GM23338 (cell line): ENCODE data around the gene LTBP2. TPM values are rescaled to one million over a fixed set of nuclear protein-coding genes. Genes with fewer than 3 reads are reported as not detected.

ENCODE experiments used
- ATAC-seq: fragments of 200-7000 bp; cut with Tn5 transposase; 3 replicates; pipeline ENCODE4 v1.9.1; 2020
- DNase-seq: peaks from one replicate; pipeline ENCODE4 v3.0.0-alpha.2; 2015; ENCODE audit warnings: low spot score
- H2AFZ ChIP-seq: fragments of 200-600 bp; sonication (generic); 2 replicates; pipeline ENCODE4 v1.8.0; 2016; ENCODE audit warnings: antibody characterized with exemption, mild to moderate bottlenecking, moderate library complexity
- H3F3A ChIP-seq: fragments of 200-600 bp; sonication (generic); replicated peaks from 2 replicates; pipeline ENCODE4 v1.8.0; 2017; ENCODE audit warnings: antibody characterized with exemption, mixed run types, low read depth
- H3K27ac ChIP-seq: fragments of 200-600 bp; sonication (generic); 2 replicates; pipeline ENCODE4 v1.6.1; 2016; ENCODE audit warnings: low read depth
- H3K27me3 ChIP-seq: fragments of 200-600 bp; sonication (generic); 2 replicates; pipeline ENCODE4 v1.8.0; 2016; ENCODE audit warnings: mild to moderate bottlenecking, mixed run types, moderate library complexity; ENCODE audit not compliant: insufficient read depth
- H3K36me3 ChIP-seq: fragments of 200-600 bp; sonication (generic); 2 replicates; pipeline ENCODE4 v1.8.0; 2016; ENCODE audit warnings: mild to moderate bottlenecking; ENCODE audit not compliant: insufficient read depth
- H3K4me1 ChIP-seq: fragments of 200-600 bp; sonication (generic); 2 replicates; pipeline ENCODE4 v1.8.0; 2016; ENCODE audit warnings: mild to moderate bottlenecking, moderate library complexity; ENCODE audit not compliant: insufficient read depth
- H3K4me2 ChIP-seq: fragments of 200-600 bp; sonication (generic); 2 replicates; pipeline ENCODE4 v1.7.1; 2017; ENCODE audit warnings: mixed run types
- H3K4me3 ChIP-seq: fragments of 200-600 bp; sonication (generic); 2 replicates; pipeline ENCODE4 v1.6.1; 2016; ENCODE audit warnings: mixed run types
- H3K79me2 ChIP-seq: fragments of 200-600 bp; sonication (generic); replicated peaks from 2 replicates; pipeline ENCODE4 v1.8.0; 2017; ENCODE audit warnings: mild to moderate bottlenecking; ENCODE audit not compliant: insufficient read depth
- H3K9me2 ChIP-seq: fragments of 200-600 bp; sonication (generic); 2 replicates; pipeline ENCODE4 v1.8.0; 2017; ENCODE audit not compliant: insufficient read depth
- H4K20me1 ChIP-seq: fragments of 200-600 bp; sonication (generic); replicated peaks from 2 replicates; pipeline ENCODE4 v1.8.0; 2017; ENCODE audit warnings: mild to moderate bottlenecking; ENCODE audit not compliant: insufficient read depth
- H3K27ac Mint-ChIP-seq: 2 replicates; pipeline ENCODE4 v1.8.0; 2020; ENCODE audit warnings: inconsistent platforms, mild to moderate bottlenecking, moderate library complexity, mixed read lengths
- H3K27me3 Mint-ChIP-seq: 3 replicates; pipeline ENCODE4 v1.8.0; 2022; ENCODE audit warnings: low read depth, mild to moderate bottlenecking, moderate library complexity, mixed read lengths, inconsistent platforms; ENCODE audit not compliant: insufficient read depth, poor library complexity
- H3K36me3 Mint-ChIP-seq: 3 replicates; pipeline ENCODE4 v1.8.0; 2021; ENCODE audit warnings: low read depth, mild to moderate bottlenecking, inconsistent platforms, moderate library complexity, mixed read lengths
- H3K4me1 Mint-ChIP-seq: 3 replicates; pipeline ENCODE4 v1.8.0; 2020; ENCODE audit warnings: mild to moderate bottlenecking, inconsistent platforms, mixed read lengths
- H3K4me3 Mint-ChIP-seq: 3 replicates; pipeline ENCODE4 v1.8.0; 2021; ENCODE audit warnings: moderate library complexity, mild to moderate bottlenecking, inconsistent platforms, mixed read lengths
- H3K9me3 Mint-ChIP-seq: 3 replicates; pipeline ENCODE4 v1.8.0; 2020; ENCODE audit warnings: moderate library complexity, mild to moderate bottlenecking, inconsistent platforms, mixed read lengths
- EZH2 ChIP-seq: fragments of 200-600 bp; sonication (generic); IDR thresholded peaks from one replicate; pipeline ENCODE4 v1.8.0; 2017; ENCODE audit warnings: antibody characterized with exemption, mild to moderate bottlenecking, low read depth; ENCODE audit not compliant: unreplicated experiment
- EZH2phosphoT487 ChIP-seq: fragments of 200-600 bp; sonication (generic); IDR thresholded peaks from one replicate; pipeline ENCODE4 v1.8.1; 2018; ENCODE audit warnings: antibody characterized with exemption; ENCODE audit not compliant: unreplicated experiment
- JUNB ChIP-seq: IDR thresholded peaks from one replicate; pipeline ENCODE4 v1.6.1; 2016; ENCODE audit warnings: antibody characterized with exemption; ENCODE audit not compliant: unreplicated experiment
- STAT1 ChIP-seq: IDR thresholded peaks from one replicate; pipeline ENCODE4 v1.6.1; 2016; ENCODE audit warnings: antibody characterized with exemption; ENCODE audit not compliant: unreplicated experiment
- ZNF331 ChIP-seq: fragments of 250-450 bp; sonication (Bioruptor Pico); IDR thresholded peaks from 2 replicates; pipeline ENCODE4 v1.5.0; 2020; ENCODE audit warnings: low read depth, mild to moderate bottlenecking, moderate library complexity
- polyA plus RNA-seq: library from polyadenylated mRNA; unstranded; fragments of >200 nt; fragmentation: Nextera tagmentation; extraction: Ambion mirVana; gene quantifications from 2 replicates; pipeline ENCODE4 v1.2.1, GENCODE V29; 2016
- total RNA-seq: library from RNA; depleted of rRNA; stranded (reverse); fragments of >200 nt; shearing (Covaris generic); gene quantifications from 2 replicates; pipeline ENCODE4 v1.2.3, GENCODE V29; 2014
- TF ChIP-seq, protein P1 (sequence below), 2 experiments: fragments of 200-600 bp in 1 of 2; sonication (generic) in 1 of 2; conservative IDR thresholded peaks; 2 replicates each; pipeline versions ENCODE4 v1.5.1 to v1.6.1; 2016 to 2017; ENCODE audit warnings: antibody characterized with exemption in 2 of 2, low read depth in 2 of 2, mild to moderate bottlenecking in 2 of 2, moderate library complexity in 1 of 2
- TF ChIP-seq, protein P2 (sequence below): IDR thresholded peaks from one replicate; pipeline ENCODE4 v1.6.1; 2018; ENCODE audit warnings: antibody characterized with exemption; ENCODE audit not compliant: unreplicated experiment
- TF ChIP-seq, protein P3 (sequence below): IDR thresholded peaks from 2 replicates; pipeline ENCODE4 v1.6.1; 2016; ENCODE audit warnings: antibody characterized with exemption
- TF ChIP-seq, protein P4 (sequence below): fragments of 250-450 bp; sonication (Bioruptor Pico); IDR thresholded peaks from 2 replicates; pipeline ENCODE4 v1.5.0; 2020; ENCODE audit warnings: mild to moderate bottlenecking, moderate library complexity

LTBP2 gene
- total and polyA plus RNA-seq, 2 experiments from 2014 or later = 0.27 to 0.49 TPM

DNA sequence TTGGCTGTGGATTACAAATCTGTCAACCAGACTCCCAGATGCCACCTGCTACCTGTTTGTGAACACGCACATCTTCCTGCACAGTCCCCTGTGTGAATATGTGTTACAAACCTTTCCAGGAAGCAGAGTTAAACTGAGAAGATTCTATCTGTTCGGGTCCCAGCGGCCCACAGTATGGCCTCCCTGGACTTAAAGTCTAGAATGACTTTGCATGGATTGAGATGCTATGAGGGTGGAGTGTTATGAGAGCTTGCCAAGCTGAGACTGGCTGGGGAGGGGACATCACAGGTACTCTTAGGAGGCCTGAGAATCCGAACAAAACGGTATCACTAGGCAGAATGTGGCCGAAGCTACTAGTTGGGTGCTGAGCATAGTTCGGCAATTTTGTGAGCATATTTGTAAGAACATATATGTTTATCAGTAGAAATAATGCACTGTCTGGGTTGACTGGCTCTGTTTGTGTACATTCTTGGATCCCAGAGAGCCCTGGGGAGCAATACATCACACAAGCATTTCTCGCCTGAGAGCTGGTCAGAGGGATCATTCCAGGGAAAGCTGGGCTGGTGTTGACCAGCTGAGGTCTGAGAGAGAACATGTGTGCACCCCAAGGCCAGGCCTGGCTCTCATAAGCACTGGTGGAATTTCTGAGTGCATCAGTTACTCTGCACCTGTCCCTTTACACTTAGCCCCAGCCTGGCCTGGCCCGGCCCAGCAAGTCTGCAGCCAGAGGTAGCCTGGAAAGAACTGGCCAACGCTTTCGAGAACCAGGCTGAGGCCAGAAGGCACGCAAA lies 29.8 kb upstream of the LTBP2 start (continued):
- no peak for TF ChIP-seq EZH2
- TF ChIP-seq, protein P1, sequence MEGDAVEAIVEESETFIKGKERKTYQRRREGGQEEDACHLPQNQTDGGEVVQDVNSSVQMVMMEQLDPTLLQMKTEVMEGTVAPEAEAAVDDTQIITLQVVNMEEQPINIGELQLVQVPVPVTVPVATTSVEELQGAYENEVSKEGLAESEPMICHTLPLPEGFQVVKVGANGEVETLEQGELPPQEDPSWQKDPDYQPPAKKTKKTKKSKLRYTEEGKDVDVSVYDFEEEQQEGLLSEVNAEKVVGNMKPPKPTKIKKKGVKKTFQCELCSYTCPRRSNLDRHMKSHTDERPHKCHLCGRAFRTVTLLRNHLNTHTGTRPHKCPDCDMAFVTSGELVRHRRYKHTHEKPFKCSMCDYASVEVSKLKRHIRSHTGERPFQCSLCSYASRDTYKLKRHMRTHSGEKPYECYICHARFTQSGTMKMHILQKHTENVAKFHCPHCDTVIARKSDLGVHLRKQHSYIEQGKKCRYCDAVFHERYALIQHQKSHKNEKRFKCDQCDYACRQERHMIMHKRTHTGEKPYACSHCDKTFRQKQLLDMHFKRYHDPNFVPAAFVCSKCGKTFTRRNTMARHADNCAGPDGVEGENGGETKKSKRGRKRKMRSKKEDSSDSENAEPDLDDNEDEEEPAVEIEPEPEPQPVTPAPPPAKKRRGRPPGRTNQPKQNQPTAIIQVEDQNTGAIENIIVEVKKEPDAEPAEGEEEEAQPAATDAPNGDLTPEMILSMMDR (conservative IDR thresholded peaks at IDR 0.05; ENCODE audit: low read depth in 2 of 2) = no peak
- no peak for TF ChIP-seq EZH2phosphoT487
- TF ChIP-seq JUNB = no peak
- TF ChIP-seq, protein P2, sequence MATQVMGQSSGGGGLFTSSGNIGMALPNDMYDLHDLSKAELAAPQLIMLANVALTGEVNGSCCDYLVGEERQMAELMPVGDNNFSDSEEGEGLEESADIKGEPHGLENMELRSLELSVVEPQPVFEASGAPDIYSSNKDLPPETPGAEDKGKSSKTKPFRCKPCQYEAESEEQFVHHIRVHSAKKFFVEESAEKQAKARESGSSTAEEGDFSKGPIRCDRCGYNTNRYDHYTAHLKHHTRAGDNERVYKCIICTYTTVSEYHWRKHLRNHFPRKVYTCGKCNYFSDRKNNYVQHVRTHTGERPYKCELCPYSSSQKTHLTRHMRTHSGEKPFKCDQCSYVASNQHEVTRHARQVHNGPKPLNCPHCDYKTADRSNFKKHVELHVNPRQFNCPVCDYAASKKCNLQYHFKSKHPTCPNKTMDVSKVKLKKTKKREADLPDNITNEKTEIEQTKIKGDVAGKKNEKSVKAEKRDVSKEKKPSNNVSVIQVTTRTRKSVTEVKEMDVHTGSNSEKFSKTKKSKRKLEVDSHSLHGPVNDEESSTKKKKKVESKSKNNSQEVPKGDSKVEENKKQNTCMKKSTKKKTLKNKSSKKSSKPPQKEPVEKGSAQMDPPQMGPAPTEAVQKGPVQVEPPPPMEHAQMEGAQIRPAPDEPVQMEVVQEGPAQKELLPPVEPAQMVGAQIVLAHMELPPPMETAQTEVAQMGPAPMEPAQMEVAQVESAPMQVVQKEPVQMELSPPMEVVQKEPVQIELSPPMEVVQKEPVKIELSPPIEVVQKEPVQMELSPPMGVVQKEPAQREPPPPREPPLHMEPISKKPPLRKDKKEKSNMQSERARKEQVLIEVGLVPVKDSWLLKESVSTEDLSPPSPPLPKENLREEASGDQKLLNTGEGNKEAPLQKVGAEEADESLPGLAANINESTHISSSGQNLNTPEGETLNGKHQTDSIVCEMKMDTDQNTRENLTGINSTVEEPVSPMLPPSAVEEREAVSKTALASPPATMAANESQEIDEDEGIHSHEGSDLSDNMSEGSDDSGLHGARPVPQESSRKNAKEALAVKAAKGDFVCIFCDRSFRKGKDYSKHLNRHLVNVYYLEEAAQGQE = no peak
- TF ChIP-seq STAT1 = no peak
- TF ChIP-seq, protein P3, sequence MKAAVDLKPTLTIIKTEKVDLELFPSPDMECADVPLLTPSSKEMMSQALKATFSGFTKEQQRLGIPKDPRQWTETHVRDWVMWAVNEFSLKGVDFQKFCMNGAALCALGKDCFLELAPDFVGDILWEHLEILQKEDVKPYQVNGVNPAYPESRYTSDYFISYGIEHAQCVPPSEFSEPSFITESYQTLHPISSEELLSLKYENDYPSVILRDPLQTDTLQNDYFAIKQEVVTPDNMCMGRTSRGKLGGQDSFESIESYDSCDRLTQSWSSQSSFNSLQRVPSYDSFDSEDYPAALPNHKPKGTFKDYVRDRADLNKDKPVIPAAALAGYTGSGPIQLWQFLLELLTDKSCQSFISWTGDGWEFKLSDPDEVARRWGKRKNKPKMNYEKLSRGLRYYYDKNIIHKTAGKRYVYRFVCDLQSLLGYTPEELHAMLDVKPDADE = no peak
- no peak for TF ChIP-seq ZNF331 (CRISPR knock-in tag)

DNA sequence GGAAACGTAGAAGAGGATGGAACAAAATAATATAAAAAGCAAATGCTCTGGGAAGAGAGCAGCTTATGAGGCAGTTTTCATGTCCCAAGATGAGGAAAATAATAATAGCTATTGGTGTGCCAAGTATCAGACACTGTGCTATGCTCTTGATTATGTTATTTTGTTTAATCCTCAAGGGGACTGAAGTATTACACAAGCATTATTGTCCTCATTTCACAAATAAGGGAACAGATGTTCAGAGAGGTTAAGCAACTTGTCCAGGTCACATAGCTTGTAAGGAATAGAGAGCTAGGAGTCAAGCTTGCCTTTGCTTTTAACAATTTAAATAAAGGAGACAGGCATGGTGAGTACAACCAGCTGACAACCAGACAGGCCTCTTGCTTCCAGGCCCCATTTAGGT lies 26.9 kb upstream of the LTBP2 start:
- Mint-ChIP-seq H3K9me3 (no peaks in the 10 kb centered on the region), H3K27ac (no peak overlapping the region), H3K36me3 (no peaks in the 10 kb centered on the region), H3K4me3 (no peak overlapping the region), H3K27me3 (no peaks in the 10 kb centered on the region), H3K4me1 (peaks cover 14% of the 10 kb centered on the region)
- Histone ChIP-seq H2AFZ (no peak overlapping the region), H3K36me3 (no peaks in the 10 kb centered on the region), H3K27me3 (no peaks in the 10 kb centered on the region), H3K4me2 (no peak overlapping the region), H3K27ac (no peak overlapping the region), H3K4me3 (no peak overlapping the region), H3K79me2 (no peaks in the 10 kb centered on the region), H3K4me1 (no peaks in the 10 kb centered on the region), H4K20me1 (no peaks in the 10 kb centered on the region), H3K9me2 (no peaks in the 10 kb centered on the region), H3F3A (no peaks in the 10 kb centered on the region)
- ATAC-seq (no peak), DNase-seq (no peak)
- TF ChIP-seq, protein P4, sequence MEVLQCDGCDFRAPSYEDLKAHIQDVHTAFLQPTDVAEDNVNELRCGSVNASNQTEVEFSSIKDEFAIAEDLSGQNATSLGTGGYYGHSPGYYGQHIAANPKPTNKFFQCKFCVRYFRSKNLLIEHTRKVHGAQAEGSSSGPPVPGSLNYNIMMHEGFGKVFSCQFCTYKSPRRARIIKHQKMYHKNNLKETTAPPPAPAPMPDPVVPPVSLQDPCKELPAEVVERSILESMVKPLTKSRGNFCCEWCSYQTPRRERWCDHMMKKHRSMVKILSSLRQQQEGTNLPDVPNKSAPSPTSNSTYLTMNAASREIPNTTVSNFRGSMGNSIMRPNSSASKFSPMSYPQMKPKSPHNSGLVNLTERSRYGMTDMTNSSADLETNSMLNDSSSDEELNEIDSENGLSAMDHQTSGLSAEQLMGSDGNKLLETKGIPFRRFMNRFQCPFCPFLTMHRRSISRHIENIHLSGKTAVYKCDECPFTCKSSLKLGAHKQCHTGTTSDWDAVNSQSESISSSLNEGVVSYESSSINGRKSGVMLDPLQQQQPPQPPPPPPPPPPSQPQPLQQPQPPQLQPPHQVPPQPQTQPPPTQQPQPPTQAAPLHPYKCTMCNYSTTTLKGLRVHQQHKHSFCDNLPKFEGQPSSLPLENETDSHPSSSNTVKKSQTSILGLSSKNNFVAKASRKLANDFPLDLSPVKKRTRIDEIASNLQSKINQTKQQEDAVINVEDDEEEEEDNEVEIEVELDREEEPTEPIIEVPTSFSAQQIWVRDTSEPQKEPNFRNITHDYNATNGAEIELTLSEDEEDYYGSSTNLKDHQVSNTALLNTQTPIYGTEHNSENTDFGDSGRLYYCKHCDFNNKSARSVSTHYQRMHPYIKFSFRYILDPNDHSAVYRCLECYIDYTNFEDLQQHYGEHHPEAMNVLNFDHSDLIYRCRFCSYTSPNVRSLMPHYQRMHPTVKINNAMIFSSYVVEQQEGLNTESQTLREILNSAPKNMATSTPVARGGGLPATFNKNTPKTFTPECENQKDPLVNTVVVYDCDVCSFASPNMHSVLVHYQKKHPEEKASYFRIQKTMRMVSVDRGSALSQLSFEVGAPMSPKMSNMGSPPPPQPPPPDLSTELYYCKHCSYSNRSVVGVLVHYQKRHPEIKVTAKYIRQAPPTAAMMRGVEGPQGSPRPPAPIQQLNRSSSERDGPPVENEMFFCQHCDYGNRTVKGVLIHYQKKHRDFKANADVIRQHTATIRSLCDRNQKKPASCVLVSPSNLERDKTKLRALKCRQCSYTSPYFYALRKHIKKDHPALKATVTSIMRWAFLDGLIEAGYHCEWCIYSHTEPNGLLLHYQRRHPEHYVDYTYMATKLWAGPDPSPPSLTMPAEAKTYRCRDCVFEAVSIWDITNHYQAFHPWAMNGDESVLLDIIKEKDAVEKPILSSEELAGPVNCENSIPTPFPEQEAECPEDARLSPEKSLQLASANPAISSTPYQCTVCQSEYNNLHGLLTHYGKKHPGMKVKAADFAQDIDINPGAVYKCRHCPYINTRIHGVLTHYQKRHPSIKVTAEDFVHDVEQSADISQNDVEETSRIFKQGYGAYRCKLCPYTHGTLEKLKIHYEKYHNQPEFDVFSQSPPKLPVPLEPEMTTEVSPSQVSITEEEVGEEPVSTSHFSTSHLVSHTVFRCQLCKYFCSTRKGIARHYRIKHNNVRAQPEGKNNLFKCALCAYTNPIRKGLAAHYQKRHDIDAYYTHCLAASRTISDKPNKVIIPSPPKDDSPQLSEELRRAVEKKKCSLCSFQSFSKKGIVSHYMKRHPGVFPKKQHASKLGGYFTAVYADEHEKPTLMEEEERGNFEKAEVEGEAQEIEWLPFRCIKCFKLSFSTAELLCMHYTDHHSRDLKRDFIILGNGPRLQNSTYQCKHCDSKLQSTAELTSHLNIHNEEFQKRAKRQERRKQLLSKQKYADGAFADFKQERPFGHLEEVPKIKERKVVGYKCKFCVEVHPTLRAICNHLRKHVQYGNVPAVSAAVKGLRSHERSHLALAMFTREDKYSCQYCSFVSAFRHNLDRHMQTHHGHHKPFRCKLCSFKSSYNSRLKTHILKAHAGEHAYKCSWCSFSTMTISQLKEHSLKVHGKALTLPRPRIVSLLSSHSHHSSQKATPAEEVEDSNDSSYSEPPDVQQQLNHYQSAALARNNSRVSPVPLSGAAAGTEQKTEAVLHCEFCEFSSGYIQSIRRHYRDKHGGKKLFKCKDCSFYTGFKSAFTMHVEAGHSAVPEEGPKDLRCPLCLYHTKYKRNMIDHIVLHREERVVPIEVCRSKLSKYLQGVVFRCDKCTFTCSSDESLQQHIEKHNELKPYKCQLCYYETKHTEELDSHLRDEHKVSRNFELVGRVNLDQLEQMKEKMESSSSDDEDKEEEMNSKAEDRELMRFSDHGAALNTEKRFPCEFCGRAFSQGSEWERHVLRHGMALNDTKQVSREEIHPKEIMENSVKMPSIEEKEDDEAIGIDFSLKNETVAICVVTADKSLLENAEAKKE (CRISPR knock-in tag) = no peak
